Neural progenitor cell (in vitro differentiated cells): ENCODE measurements around the gene NEURL1.

ENCODE experiments used
- EZH2 ChIP-seq: fragments of 200-600 bp; sonication (generic); IDR thresholded peaks from 2 replicates; pipeline ENCODE4 v1.6.1; 2017; ENCODE audit warnings: antibody characterized with exemption, mild to moderate bottlenecking, moderate library complexity
- EZH2phosphoT487 ChIP-seq: fragments of 200-600 bp; sonication (generic); IDR thresholded peaks from 2 replicates; pipeline ENCODE4 v1.6.1; 2017; ENCODE audit warnings: antibody characterized with exemption
- TF ChIP-seq, protein P1 (sequence below): fragments of 200-600 bp; sonication (generic); IDR thresholded peaks from 2 replicates; pipeline ENCODE4 v1.5.1; 2017; ENCODE audit warnings: antibody characterized with exemption, mild to moderate bottlenecking

DNA sequence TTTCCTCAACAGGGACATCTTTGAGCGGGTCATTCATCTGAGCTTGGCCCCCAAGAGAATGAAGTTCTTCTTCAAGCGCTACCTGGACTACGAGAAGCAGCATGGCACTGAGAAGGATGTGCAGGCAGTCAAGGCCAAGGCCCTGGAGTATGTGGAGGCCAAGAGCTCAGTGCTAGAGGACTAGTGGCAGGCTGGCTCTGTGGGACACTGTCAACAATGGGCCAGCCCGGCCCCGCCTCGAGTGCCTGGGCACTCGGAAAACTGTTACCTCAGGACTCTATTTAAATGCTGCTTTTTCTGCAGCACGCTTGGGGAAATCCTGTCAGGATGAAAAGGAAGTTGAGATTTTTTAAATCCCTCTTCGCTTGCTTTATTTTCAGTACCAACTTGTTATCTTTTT is 48.1 kb upstream of the NEURL1 start:
- TF ChIP-seq, protein P1, sequence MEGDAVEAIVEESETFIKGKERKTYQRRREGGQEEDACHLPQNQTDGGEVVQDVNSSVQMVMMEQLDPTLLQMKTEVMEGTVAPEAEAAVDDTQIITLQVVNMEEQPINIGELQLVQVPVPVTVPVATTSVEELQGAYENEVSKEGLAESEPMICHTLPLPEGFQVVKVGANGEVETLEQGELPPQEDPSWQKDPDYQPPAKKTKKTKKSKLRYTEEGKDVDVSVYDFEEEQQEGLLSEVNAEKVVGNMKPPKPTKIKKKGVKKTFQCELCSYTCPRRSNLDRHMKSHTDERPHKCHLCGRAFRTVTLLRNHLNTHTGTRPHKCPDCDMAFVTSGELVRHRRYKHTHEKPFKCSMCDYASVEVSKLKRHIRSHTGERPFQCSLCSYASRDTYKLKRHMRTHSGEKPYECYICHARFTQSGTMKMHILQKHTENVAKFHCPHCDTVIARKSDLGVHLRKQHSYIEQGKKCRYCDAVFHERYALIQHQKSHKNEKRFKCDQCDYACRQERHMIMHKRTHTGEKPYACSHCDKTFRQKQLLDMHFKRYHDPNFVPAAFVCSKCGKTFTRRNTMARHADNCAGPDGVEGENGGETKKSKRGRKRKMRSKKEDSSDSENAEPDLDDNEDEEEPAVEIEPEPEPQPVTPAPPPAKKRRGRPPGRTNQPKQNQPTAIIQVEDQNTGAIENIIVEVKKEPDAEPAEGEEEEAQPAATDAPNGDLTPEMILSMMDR: no peak
- TF ChIP-seq EZH2 (no peak), EZH2phosphoT487 (no peak)
